Stomach (tissue), 9 donors: Measurements from ENCODE around the gene ARL14EPL. TPM values are rescaled to one million over a fixed set of nuclear protein-coding genes. Genes with fewer than 3 reads are reported as not detected.
A peak's percentile ranks its signal among the peaks of the same experiment; 100 is the strongest.

Source experiments
- DNase-seq, 2 donors: peaks; one replicate each; pipeline versions ENCODE4 v3.0.0 to v3.0.0-alpha.2; 2013 to 2019
- H3K27ac ChIP-seq, 5 donors: fragments of 200-600 bp in 4 of 5; sonication (generic) in 4 of 5; one replicate each; pipeline ENCODE4 v1.5.1; 2013 to 2019; ENCODE audit warnings: mild to moderate bottlenecking in 1 of 5, moderate library complexity in 1 of 5
- H3K27me3 ChIP-seq, 3 donors: fragments of 200-600 bp; sonication (generic); one replicate each; pipeline ENCODE4 v1.5.1; 2017 to 2019; ENCODE audit warnings: mixed run types in 1 of 3
- H3K36me3 ChIP-seq, 4 donors: fragments of 200-600 bp; sonication (generic); 1 replicate in 3 of 4; 2 replicates in 1 of 4; pipeline ENCODE4 v1.5.1; 2016 to 2019
- H3K4me1 ChIP-seq, 4 donors: fragments of 200-600 bp; sonication (generic); one replicate each; pipeline ENCODE4 v1.5.1; 2016 to 2019
- H3K4me3 ChIP-seq, 4 donors: fragments of 200-600 bp; sonication (generic) in 3 of 4; one replicate each; pipeline ENCODE4 v1.5.1; 2016 to 2019; ENCODE audit warnings: mild to moderate bottlenecking in 1 of 4
- H3K9me3 ChIP-seq, 4 donors: fragments of 200-600 bp; sonication (generic); one replicate each; pipeline ENCODE4 v1.5.1; 2016 to 2019
- CTCF ChIP-seq, 7 experiments: fragments of 450-650 bp in 4 of 7; fragments of 200-600 bp in 3 of 7; sonication (generic) in 3 of 7; IDR thresholded peaks; one replicate each; pipeline ENCODE4 v1.5.1; 2016 to 2019; ENCODE audit warnings: antibody characterized with exemption in 7 of 7, control low read depth in 2 of 7, mild to moderate bottlenecking in 1 of 7
- EP300 ChIP-seq: sonication (generic); formaldehyde crosslinking; IDR thresholded peaks from one replicate; pipeline ENCODE4 v1.6.1; 2017; ENCODE audit warnings: antibody characterized with exemption
- POLR2A ChIP-seq, 4 donors: fragments of 450-650 bp; IDR thresholded peaks; one replicate each; pipeline ENCODE4 v1.6.1; 2016; ENCODE audit warnings: antibody characterized with exemption in 4 of 4, control low read depth in 2 of 4, mild to moderate bottlenecking in 1 of 4, moderate library complexity in 1 of 4
- POLR2AphosphoS5 ChIP-seq, 3 donors: sonication (generic); formaldehyde crosslinking; IDR thresholded peaks; one replicate each; pipeline ENCODE4 v1.6.1; 2016; ENCODE audit warnings: antibody characterized with exemption in 3 of 3
- WGBS, 5 donors: extraction: QIAGEN DNeasy Blood & Tissue Kit in 3 of 5; methylation state at CpG; one replicate each; pipeline versions ENCODE4 v1.1.5 to v1.1.7; 2013 to 2018; 5-methylcytosine and 5-hydroxymethylcytosine counted together
- intact Hi-C: fragments of 100-400 bp; cut with DNase I; formaldehyde crosslinking; loops from one replicate; pipeline ENCODE4 v1.15.1; 2023; ENCODE audit warnings: low total_unique reads
- polyA plus RNA-seq, 3 donors: library from polyadenylated mRNA; stranded (reverse); fragments of 200-250 nt; gene quantifications; one replicate each; pipeline ENCODE4 v1.2.3, GENCODE V29; 2013
- total RNA-seq, 5 donors: library from RNA; depleted of rRNA; stranded (reverse); fragments of >200 nt; gene quantifications; one replicate each; pipeline versions ENCODE4 v1.1.0 to v1.2.3, GENCODE V29; 2014 to 2016
- donor health status: healthy with polysubstance abuse.
- donor health status: Bipolar disorder and iron deficiency.
- donor health status: healthy.

ARL14EPL gene
- total and polyA plus RNA-seq, 8 donors: not detected

- intact Hi-C loops: no loop called here
- Histone ChIP-seq H3K27me3 (no peaks in the 10 kb centered on the region), H3K4me1 (no peaks in the 10 kb centered on the region), H3K9me3 (no peaks in the 10 kb centered on the region), H3K36me3 (no peaks in the 10 kb centered on the region), H3K4me3 (no peak overlapping the region), H3K27ac (no peak overlapping the region)
- TF ChIP-seq EP300: no peak
- TF ChIP-seq POLR2AphosphoS5 (IDR thresholded peaks at IDR 0.05): no peak
- TF ChIP-seq CTCF (IDR thresholded peaks at IDR 0.05): no peak
- TF ChIP-seq POLR2A (IDR thresholded peaks at IDR 0.05): no peak
- DNase-seq: no peak
Measured at GRCh38 chr5:116011046-116011445, 21.2 kb upstream of the ARL14EPL start.

GRCh38 chr5:116013207-116013785 is 19.0 kb upstream of the ARL14EPL start:
- intact Hi-C loops: no loop called here
- no peak overlapping the region for H3K4me3 ChIP-seq
- H3K4me1 ChIP-seq: no peaks in the 10 kb centered on the region
- H3K27ac ChIP-seq: no peak overlapping the region
- no peak for TF ChIP-seq CTCF (IDR thresholded peaks at IDR 0.05)
- TF ChIP-seq POLR2A (IDR thresholded peaks at IDR 0.05): no peak
- no peak for TF ChIP-seq POLR2AphosphoS5 (IDR thresholded peaks at IDR 0.05)
- no peak for TF ChIP-seq EP300
- no peaks in the 10 kb centered on the region for H3K27me3 ChIP-seq
- H3K9me3 ChIP-seq: no peaks in the 10 kb centered on the region
- WGBS, 5 donors: 54 to 69% (median 63%) methylated on average over 6 of the region's 6 CpGs
- DNase-seq: peak in 1 of 2 donors; percentile 18
- no peaks in the 10 kb centered on the region for H3K36me3 ChIP-seq

DNA sequence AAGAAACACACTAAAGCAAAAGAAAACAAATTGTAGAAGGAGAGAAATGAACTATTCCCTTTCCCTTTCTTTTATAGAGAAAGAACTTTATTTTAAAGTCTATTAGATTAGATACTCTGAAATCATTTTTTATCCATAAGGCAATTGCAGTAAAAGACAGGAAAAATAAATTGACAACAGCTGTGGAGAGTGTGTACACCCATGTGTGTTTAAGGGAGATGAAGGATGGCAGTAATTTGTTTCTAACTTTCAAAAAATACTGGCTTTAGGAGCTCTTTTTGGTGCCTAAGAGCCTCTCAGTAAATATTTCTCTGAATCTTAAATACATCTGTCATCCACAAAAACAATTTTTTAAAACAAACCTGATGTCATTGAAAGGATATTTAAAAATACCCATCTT is 18.3 kb upstream of the ARL14EPL start:
- peak in 1 of 2 donors; percentile 4 for DNase-seq
- no peak for TF ChIP-seq POLR2A (IDR thresholded peaks at IDR 0.05)
- no peak for TF ChIP-seq CTCF (IDR thresholded peaks at IDR 0.05)
- TF ChIP-seq POLR2AphosphoS5 (IDR thresholded peaks at IDR 0.05): no peak
- no peak for TF ChIP-seq EP300
- intact Hi-C loops: no loop called here
- Histone ChIP-seq H3K4me1 (no peaks in the 10 kb centered on the region), H3K4me3 (no peak overlapping the region), H3K27me3 (no peaks in the 10 kb centered on the region), H3K36me3 (no peaks in the 10 kb centered on the region), H3K9me3 (no peaks in the 10 kb centered on the region), H3K27ac (no peak overlapping the region)

- Histone ChIP-seq H3K27ac (no peak overlapping the region), H3K27me3 (no peaks in the 10 kb centered on the region), H3K9me3 (no peaks in the 10 kb centered on the region), H3K36me3 (no peaks in the 10 kb centered on the region), H3K4me1 (no peaks in the 10 kb centered on the region), H3K4me3 (no peak overlapping the region)
- TF ChIP-seq POLR2AphosphoS5 (IDR thresholded peaks at IDR 0.05): no peak
- TF ChIP-seq POLR2A (IDR thresholded peaks at IDR 0.05): no peak
- TF ChIP-seq CTCF (IDR thresholded peaks at IDR 0.05): no peak
- no peak for TF ChIP-seq EP300
- DNase-seq: no peak
- intact Hi-C loops: no loop called here
Measured at GRCh38 chr5:116023619-116024018, 8.7 kb upstream of the ARL14EPL start.
